Prostate gland (tissue), 2 donors: ENCODE results near the gene CDKL4. TPM values are rescaled to one million over a fixed set of nuclear protein-coding genes. Genes with fewer than 3 reads are reported as not detected.
A peak's percentile ranks its signal among the peaks of the same experiment; 100 is the strongest.

ENCODE experiments used
- DNase-seq: peaks from one replicate; pipeline ENCODE4 v3.0.0-alpha.2; 2019; ENCODE audit warnings: low spot score
- H3K27ac ChIP-seq, 2 donors: fragments of 200-600 bp; sonication (generic); 2 replicates each; pipeline ENCODE4 v1.5.1; 2017 to 2019
- H3K27me3 ChIP-seq: fragments of 200-600 bp; sonication (generic); replicated peaks from 2 replicates; pipeline ENCODE4 v1.5.1; 2019; ENCODE audit not compliant: insufficient read depth
- H3K36me3 ChIP-seq, 2 donors: fragments of 200-600 bp; sonication (generic); 1 replicate in 1 of 2; 2 replicates in 1 of 2; pipeline versions ENCODE4 v1.5.1 to v1.8.1; 2017 to 2019
- H3K4me1 ChIP-seq: fragments of 200-600 bp; sonication (generic); replicated peaks from 2 replicates; pipeline ENCODE4 v1.5.1; 2019
- H3K4me3 ChIP-seq, 2 donors: fragments of 200-600 bp; sonication (generic); 2 replicates each; pipeline ENCODE4 v1.5.1; 2017 to 2019
- H3K9me3 ChIP-seq: fragments of 200-600 bp; sonication (generic); 2 replicates; pipeline ENCODE4 v1.5.1; 2017
- POLR2A ChIP-seq: fragments of 450-650 bp; IDR thresholded peaks from one replicate; pipeline ENCODE4 v1.6.1; 2016; ENCODE audit warnings: antibody characterized with exemption, mild to moderate bottlenecking
- POLR2AphosphoS5 ChIP-seq: sonication (generic); formaldehyde crosslinking; IDR thresholded peaks from one replicate; pipeline ENCODE4 v1.6.1; 2017; ENCODE audit warnings: antibody characterized with exemption
- whole genome bisulfite sequencing: methylation state at CpG from one replicate; pipeline ENCODE4 v1.1.5; 2018; 5-methylcytosine and 5-hydroxymethylcytosine counted together
- intact Hi-C: fragments of 100-400 bp; cut with DNase I; formaldehyde crosslinking; loops from one replicate; pipeline ENCODE4 v1.14.2; 2022
- total RNA-seq, 2 donors: library from RNA; depleted of rRNA; stranded (reverse); fragments of >200 nt; gene quantifications; one replicate each; pipeline ENCODE4 v1.1.0, GENCODE V29; 2016
- TF ChIP-seq, protein P1 (sequence below), 4 experiments: fragments of 200-600 bp in 2 of 4; fragments of 450-650 bp in 2 of 4; sonication (generic) in 2 of 4; IDR thresholded peaks; 1 replicate in 3 of 4; 2 replicates in 1 of 4; pipeline ENCODE4 v1.5.1; 2016 to 2019; ENCODE audit warnings: antibody characterized with exemption in 4 of 4, mild to moderate bottlenecking in 2 of 4, moderate library complexity in 2 of 4

The CDKL4 gene
- total RNA-seq, 2 donors from 2014 or later: not detected

- H3K27ac ChIP-seq: no peak overlapping the region
- no peak overlapping the region for H3K4me3 ChIP-seq
- intact Hi-C loops: no loop called here
- peaks cover 4% of the 10 kb centered on the region for H3K4me1 ChIP-seq
- TF ChIP-seq POLR2AphosphoS5 (no peak), POLR2A (no peak)
- TF ChIP-seq, protein P1, sequence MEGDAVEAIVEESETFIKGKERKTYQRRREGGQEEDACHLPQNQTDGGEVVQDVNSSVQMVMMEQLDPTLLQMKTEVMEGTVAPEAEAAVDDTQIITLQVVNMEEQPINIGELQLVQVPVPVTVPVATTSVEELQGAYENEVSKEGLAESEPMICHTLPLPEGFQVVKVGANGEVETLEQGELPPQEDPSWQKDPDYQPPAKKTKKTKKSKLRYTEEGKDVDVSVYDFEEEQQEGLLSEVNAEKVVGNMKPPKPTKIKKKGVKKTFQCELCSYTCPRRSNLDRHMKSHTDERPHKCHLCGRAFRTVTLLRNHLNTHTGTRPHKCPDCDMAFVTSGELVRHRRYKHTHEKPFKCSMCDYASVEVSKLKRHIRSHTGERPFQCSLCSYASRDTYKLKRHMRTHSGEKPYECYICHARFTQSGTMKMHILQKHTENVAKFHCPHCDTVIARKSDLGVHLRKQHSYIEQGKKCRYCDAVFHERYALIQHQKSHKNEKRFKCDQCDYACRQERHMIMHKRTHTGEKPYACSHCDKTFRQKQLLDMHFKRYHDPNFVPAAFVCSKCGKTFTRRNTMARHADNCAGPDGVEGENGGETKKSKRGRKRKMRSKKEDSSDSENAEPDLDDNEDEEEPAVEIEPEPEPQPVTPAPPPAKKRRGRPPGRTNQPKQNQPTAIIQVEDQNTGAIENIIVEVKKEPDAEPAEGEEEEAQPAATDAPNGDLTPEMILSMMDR (IDR thresholded peaks at IDR 0.05): no peak
- no peaks in the 10 kb centered on the region for H3K9me3 ChIP-seq
- no peak for DNase-seq
- H3K27me3 ChIP-seq: no peaks in the 10 kb centered on the region
- H3K36me3 ChIP-seq: no peaks in the 10 kb centered on the region
These were observed 11.6 kb downstream of the CDKL4 start for GRCh38 chr2:39232141-39232540.

DNA sequence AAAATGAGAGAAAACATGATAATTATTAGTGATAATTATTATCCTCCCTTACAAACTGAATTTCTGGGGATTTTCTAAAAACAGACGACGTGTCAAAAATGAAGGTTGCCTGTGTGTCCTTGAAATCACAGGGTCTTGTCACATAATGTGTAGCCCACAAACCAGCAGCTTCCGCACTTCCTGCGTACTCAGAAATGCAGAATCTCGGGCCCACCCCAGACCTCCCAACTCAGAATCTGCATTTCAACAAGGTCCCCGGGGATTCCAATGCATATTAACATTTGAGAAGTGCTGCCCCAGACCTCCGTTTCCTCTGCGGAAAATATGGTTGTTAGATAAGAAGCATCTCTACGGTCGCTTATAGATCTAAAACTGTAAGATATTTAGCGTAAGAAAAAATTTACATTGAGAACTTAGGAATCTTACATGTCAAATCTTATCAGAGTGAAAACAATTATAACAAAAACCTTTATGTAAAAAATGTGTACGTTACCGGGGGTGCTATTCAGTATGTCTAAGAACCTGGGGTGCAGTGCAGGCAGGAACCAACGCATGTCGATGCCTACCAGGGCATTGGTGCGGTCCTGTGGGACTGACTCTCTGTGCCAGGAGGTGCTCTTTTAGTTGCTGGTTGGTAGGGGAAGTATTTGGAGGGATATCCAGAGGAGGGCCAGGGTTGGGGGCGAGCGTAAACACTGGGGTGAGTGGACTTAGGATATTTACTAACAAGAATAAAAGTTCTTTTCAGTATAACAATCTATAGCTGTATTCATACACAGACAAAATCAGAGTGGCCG, 15.2 kb downstream of the CDKL4 start:
- Histone ChIP-seq H3K36me3 (no peaks in the 10 kb centered on the region), H3K9me3 (no peaks in the 10 kb centered on the region), H3K27me3 (no peaks in the 10 kb centered on the region), H3K27ac (no peak overlapping the region), H3K4me1 (peaks cover 4% of the 10 kb centered on the region), H3K4me3 (no peak overlapping the region)
- TF ChIP-seq, protein P1 (IDR thresholded peaks at IDR 0.05): peak in 1 of 4 experiments; percentile 1
- TF ChIP-seq POLR2A: no peak
- no peak for TF ChIP-seq POLR2AphosphoS5
- no peak for DNase-seq
- 43% methylated on average over 19 of the region's 19 CpGs for WGBS
- intact Hi-C loops: loop anchor here (2.0 to 5.0 kb wide), 3 partner anchors 108 to 281 kb away; partner anchors contain the start of gene SOS1

DNA sequence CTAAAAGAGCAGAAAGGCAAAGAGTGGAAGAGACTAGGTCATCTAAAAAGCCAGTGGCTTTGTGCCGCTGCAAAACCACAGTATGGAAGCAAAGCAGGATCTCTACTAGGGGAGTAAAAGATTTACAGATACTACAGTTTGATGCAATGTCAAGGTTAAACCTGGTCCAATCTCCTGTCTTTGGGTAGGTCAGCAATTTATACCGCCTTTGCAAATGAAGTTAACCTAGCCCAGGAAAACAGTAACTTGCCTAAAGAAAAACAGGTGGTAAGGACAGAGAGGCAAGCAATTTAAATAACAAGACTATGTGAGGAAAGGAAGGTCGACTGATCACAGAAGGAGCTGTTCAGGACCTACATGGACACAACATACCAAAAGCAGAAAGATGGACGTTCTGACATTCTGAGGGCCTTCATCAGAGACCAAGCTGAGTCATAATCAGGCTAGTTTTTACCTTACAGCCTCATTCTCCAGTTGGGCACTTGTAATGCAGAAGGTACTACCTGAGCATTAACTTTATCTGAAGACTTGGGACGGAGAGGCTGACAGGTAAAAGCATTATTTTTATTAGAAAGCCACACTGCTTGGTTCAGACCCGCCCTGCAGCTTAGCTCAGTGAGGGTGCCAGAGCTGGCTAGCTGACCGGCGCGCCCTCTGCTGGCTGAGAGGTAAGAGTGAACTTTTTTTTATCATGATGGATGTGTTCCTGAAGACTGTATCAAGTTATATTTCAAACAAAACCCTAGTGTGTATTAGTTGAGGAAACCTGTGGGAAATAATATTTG, 15.9 kb downstream of the CDKL4 start:
- Histone ChIP-seq H3K36me3 (no peaks in the 10 kb centered on the region), H3K4me1 (peaks cover 4% of the 10 kb centered on the region), H3K27me3 (no peaks in the 10 kb centered on the region), H3K27ac (no peak overlapping the region), H3K4me3 (no peak overlapping the region), H3K9me3 (no peaks in the 10 kb centered on the region)
- intact Hi-C loops: loop anchor here (2.0 to 5.0 kb wide), 3 partner anchors 107 to 281 kb away; partner anchors contain the start of gene SOS1
- 20% methylated on average over 9 of the region's 9 CpGs for WGBS
- TF ChIP-seq POLR2AphosphoS5: peak; percentile 73
- TF ChIP-seq, protein P1 (IDR thresholded peaks at IDR 0.05): peak; percentile 73 to 90 (median 85)
- no peak for TF ChIP-seq POLR2A
- peak; percentile 85 for DNase-seq

DNA sequence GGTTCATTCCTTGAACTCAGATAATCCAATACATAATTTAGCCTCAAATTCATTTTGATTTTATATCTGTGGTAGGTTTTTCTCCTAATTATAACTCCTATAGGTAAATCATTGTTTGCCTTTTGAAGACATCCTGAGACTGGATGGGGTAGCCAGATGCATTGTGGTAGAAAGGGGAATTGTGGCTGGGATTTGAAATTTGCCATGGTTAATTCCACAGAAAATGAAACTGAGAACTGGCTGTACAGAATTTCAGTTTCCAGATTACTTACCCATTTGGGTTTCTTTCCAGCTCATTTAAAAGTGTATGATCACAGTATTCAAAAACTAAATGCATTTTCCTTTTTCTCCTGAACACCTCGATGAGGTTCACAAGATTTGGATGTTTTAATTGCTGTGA, 18.2 kb downstream of the CDKL4 start:
- WGBS: 88% methylated on average over 1 of the region's 1 CpG
- no peak for TF ChIP-seq POLR2AphosphoS5
- no peak for TF ChIP-seq POLR2A
- TF ChIP-seq, protein P1 (IDR thresholded peaks at IDR 0.05): no peak
- Histone ChIP-seq H3K36me3 (no peaks in the 10 kb centered on the region), H3K27ac (no peak overlapping the region), H3K4me1 (peaks cover 4% of the 10 kb centered on the region), H3K9me3 (no peaks in the 10 kb centered on the region), H3K27me3 (no peaks in the 10 kb centered on the region), H3K4me3 (no peak overlapping the region)
- no peak for DNase-seq
- intact Hi-C loops: loop anchor here (5.0 kb wide), 1 partner anchor 278 kb away; no protein-coding TSS in a partner anchor
